Bronchial epithelial cell (primary cell): Measurements from ENCODE around the gene ACTA1. TPM values are rescaled to one million over a fixed set of nuclear protein-coding genes. Genes with fewer than 3 reads are reported as not detected.

ENCODE experiments used
- DNase-seq: peaks from one replicate; pipeline ENCODE4 v3.0.0-alpha.2; 2010; ENCODE audit warnings: low read depth
- FAIRE-seq: peaks from 2 replicates; lab custom pipeline; 2011; peaks lifted over from hg19 to GRCh38; lab: Jason Lieb, UNC
- H3K27me3 ChIP-seq: 2 replicates; pipeline ENCODE4 v1.5.1; 2011; ENCODE audit warnings: low read length; ENCODE audit not compliant: control insufficient read depth, insufficient read depth
- H3K36me3 ChIP-seq: 2 replicates; pipeline ENCODE4 v1.5.1; 2011; ENCODE audit warnings: low read length; ENCODE audit not compliant: control insufficient read depth, insufficient read depth
- H3K4me3 ChIP-seq: 2 replicates; pipeline ENCODE4 v1.5.1; 2011; ENCODE audit warnings: mild to moderate bottlenecking, low read depth, low read length, control low read depth
- CTCF ChIP-seq: IDR thresholded peaks from 2 replicates; pipeline ENCODE4 v1.5.1; 2011; ENCODE audit warnings: mild to moderate bottlenecking, moderate library complexity, low read length, control low read depth, inconsistent platforms; ENCODE audit not compliant: insufficient read depth, severe bottlenecking
- total RNA-seq: library from RNA; depleted of rRNA; stranded (reverse); fragments of >200 nt; gene quantifications from 2 replicates; pipeline ENCODE4 v1.2.1, GENCODE V29; 2014

ACTA1 gene
- total RNA-seq, 1 donor from 2014 or later = not detected

- DNase-seq (no peak), FAIRE-seq (no peak)
- TF ChIP-seq CTCF = no peak
- peaks cover 14% of the 10 kb centered on the region for H3K36me3 ChIP-seq
- no peaks in the 10 kb centered on the region for H3K27me3 ChIP-seq
- H3K4me3 ChIP-seq = no peak overlapping the region
Measured at GRCh38 chr1:229474509-229474908, 40.6 kb upstream of the ACTA1 start.

- TF ChIP-seq CTCF = no peak
- peaks cover 13% of the 10 kb centered on the region for H3K36me3 ChIP-seq
- H3K27me3 ChIP-seq = no peaks in the 10 kb centered on the region
- H3K4me3 ChIP-seq = no peak overlapping the region
- FAIRE-seq (no peak), DNase-seq (no peak)
Measured at GRCh38 chr1:229471175-229471574, 37.3 kb upstream of the ACTA1 start.

- FAIRE-seq (no peak), DNase-seq (no peak)
- no peak for TF ChIP-seq CTCF
- Histone ChIP-seq H3K36me3 (peaks cover 16% of the 10 kb centered on the region), H3K4me3 (no peak overlapping the region), H3K27me3 (no peaks in the 10 kb centered on the region)
Measured at GRCh38 chr1:229470406-229471043, 36.6 kb upstream of the ACTA1 start.

- H3K36me3 ChIP-seq = peaks cover 13% of the 10 kb centered on the region
- no peak overlapping the region for H3K4me3 ChIP-seq
- FAIRE-seq (no peak), DNase-seq (no peak)
- TF ChIP-seq CTCF = no peak
- no peaks in the 10 kb centered on the region for H3K27me3 ChIP-seq
Measured at GRCh38 chr1:229466887-229467286, 33.0 kb upstream of the ACTA1 start.

GRCh38 chr1:229464672-229465071 is 30.8 kb upstream of the ACTA1 start:
- FAIRE-seq = no peak
- H3K4me3 ChIP-seq = no peak overlapping the region
- TF ChIP-seq CTCF = no peak
- H3K27me3 ChIP-seq = no peaks in the 10 kb centered on the region
- peaks cover 14% of the 10 kb centered on the region for H3K36me3 ChIP-seq
- DNase-seq = no peak
